GM19240 (cell line): ENCODE data around the gene ATP1A1.

Experiments used
- DNase-seq: peaks from one replicate; pipeline ENCODE4 v3.0.0; 2011; ENCODE audit warnings: low spot score; ENCODE audit not compliant: insufficient read length

ATP1A1 gene

GRCh38 chr1:116435806-116436610 is 63.0 kb downstream of the ATP1A1 start:
- no peak for DNase-seq

GRCh38 chr1:116436611-116436970 is 63.5 kb downstream of the ATP1A1 start:
- DNase-seq = no peak

GRCh38 chr1:116439701-116440100 is 66.7 kb downstream of the ATP1A1 start:
- no peak for DNase-seq

DNA sequence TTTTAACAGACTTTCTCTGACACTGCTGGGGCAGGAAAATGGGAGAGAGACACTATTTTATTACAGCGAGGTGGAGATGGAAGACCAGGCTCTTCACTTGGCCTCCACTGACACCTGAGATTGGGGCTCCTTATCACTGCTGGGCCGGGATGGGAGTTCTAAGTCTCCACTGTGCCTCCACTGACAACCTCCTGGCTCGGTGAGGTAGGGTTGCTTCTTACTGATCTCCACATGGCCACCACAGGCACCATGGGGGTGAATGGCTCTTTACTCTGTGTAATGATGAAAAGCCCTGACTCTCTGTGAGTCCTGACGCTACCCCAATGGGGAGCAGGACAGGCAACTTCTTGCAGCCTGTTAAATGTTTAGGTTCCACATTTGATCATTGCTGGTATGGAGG is 67.7 kb downstream of the ATP1A1 start:
- DNase-seq = no peak

GRCh38 chr1:116445534-116445933 is 72.5 kb downstream of the ATP1A1 start:
- DNase-seq = no peak

GRCh38 chr1:116446686-116447085 is 73.6 kb downstream of the ATP1A1 start:
- no peak for DNase-seq

DNA sequence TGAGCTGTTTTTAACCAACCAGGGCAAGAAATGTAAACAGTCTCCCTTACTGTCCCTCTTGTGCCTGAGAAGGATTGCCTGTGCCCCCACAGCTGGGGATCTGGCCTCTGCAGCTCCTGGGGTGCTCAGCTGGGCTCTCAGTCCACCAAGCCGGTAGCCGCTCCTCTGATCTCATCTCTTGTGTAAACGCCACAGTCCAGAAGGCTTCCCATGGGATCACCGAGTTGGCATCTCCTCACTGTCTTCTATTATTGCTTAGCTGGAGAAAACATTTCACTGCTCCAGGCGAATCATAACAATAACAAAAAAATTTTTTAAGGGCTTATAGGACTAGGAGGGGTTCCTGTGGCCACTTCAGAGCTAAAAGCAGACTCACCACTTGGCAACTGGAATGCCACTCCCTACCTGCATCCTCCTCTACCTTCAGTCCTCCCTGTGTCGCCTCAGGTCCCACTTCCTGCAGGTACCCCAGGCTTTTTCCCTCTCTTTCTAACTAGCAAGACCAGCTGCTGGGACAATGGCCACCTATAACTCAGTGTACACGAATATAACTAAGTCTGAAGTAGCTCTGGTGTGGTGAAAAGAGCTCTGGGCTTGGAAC is 75.8 kb downstream of the ATP1A1 start:
- no peak for DNase-seq

DNA sequence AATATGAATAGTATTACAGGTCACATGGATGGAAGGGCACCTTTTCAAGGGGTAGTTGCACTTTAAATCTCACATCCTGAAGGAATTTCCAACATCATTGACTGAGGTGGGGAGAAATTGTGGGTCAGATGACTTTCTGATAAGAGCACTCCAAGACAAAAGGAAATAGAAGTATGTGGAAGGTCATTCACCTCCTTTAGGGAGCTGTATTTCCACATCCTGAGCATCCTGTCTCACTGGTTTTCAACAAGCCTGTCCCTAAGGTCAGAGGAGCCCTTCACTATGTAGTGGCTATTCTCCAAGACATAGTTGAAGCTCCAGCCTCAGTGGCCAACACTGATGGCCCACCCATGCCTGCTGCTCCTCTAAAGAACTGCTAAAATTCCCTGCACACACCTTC is 76.5 kb downstream of the ATP1A1 start:
- no peak for DNase-seq

DNA sequence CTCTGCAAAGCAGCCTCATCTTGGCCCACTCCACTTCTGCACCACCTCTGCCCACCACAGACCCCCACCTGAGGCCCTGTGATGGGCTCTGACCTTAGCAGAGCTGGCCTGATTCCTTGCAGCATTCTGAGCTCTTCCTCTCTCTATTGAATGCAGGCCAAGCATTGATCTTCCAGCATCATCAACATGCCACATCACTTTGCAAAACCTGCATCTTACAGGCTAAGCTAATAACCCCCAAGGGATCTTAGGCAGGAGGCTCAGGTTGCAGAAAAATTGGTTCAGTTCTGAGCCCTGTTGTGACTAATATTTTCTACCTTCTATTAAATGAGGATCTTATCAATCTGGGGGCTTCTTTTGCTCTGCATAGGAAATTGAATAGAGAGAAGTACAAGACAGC is 78.7 kb downstream of the ATP1A1 start:
- no peak for DNase-seq

GRCh38 chr1:116453481-116453880 is 80.4 kb downstream of the ATP1A1 start:
- DNase-seq = no peak

GRCh38 chr1:116453906-116454305 is 80.9 kb downstream of the ATP1A1 start:
- no peak for DNase-seq
